ENCODE results near the gene SDK2.

- TF ChIP-seq CTCF (IDR thresholded peaks at IDR 0.05; ENCODE audit: low read depth, low read length, poor library complexity, severe bottlenecking) (no peak), EZH2phosphoT487 (IDR thresholded peaks at IDR 0.05; ENCODE audit: borderline replicate concordance, low read length) (no peak)
Observed at GRCh38 chr17:73498886-73499554, 145.2 kb downstream of the SDK2 start.

All from DOHH2 (cell line).